Cerebellar cortex (tissue), 1 donor: ENCODE results near the gene IGLL1.

Experiments used
- DNase-seq: peaks from one replicate; pipeline ENCODE4 v3.0.0-alpha.2; 2015; ENCODE audit warnings: low spot score

Gene IGLL1

DNA sequence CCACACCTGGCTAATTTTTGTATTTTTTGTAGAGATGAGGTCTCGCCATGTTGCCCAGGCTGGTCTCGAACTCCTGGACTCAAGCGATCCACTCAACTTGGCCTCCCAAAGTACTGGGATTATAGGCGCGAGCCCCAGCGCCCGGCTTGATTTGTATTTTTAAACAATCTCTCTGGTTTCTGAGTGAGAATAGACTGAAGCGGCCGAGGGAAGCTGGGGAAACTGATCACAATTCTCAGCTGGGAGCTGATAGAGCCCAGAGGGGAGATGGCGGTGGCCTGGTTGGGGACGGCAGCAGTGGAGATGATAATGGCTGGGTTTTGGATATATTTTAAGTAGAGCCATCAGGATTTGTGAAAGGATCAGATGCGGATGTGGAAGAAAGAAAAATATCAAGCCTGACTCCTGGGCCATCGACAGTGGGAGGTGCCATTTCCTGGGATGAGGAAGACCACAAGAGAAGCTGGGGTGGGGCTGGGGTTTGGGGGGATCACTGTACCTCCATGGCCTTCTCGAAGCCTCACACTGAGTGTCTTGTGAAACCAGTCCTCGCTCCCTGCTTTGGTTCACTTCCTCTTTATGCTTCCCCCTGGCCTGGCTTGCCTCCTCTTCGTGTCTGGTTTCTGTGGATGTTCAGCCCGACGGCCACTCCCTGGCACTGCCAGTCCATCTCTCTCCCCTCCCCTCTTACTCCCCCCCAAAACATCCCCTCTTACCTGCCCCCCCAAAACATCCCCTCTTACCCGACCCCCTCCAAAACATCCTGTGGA, 51.9 kb downstream of the IGLL1 start:
- no peak for DNase-seq

DNA sequence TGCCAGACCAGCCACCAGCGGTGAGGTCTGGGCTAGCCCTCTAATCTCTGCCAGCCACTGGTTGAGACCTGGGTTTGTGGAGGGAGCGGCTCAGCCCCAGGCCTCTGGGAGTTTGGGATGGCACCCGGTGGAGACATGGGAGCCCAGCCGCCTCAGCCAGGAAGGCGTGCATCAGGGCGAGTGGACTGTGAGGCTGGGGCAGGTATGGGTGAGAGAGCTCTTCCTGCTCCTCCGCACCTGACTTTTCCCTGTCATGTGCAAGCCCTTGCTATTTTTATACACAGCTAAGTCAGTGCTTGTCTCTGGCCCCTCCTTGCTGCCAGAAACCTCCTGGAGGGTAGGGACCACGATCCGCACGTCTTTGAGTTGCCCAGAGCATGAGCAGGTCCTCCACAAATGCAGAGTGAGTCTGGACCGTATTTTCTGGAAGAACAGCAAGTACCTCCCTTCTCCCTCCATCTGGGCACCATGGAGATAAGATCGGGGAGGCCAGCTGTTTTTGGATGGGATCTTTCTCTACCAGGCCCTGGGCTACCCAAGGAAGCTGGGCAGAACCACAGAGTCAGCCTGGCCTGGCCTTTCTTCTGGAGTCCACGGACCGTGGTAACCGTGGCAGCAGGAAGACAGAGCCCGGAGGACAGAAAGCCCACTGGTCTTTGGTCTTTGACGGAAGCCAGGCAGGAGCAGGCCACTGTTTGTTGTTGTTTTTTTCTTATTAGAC, 53.3 kb downstream of the IGLL1 start:
- no peak for DNase-seq

DNA sequence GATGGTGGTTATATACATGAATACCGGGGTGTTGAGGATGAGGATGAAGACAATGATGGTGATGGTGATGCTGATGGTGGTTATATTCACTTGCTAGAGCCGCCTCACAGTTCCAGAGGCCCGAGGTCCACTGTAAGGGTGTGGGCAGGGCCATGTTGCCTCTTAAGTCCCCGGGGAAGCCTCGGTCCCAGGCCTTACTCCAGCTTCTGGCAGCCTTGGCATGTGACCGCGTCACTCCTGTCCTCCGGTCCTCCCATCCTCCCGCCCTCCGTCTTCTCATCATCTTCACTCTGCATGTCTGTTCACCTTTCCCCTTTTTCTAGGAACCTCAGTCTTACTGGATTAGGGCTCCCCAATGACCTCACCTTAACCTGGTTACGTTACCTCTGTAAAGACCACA, 54.6 kb downstream of the IGLL1 start:
- no peak for DNase-seq

DNA sequence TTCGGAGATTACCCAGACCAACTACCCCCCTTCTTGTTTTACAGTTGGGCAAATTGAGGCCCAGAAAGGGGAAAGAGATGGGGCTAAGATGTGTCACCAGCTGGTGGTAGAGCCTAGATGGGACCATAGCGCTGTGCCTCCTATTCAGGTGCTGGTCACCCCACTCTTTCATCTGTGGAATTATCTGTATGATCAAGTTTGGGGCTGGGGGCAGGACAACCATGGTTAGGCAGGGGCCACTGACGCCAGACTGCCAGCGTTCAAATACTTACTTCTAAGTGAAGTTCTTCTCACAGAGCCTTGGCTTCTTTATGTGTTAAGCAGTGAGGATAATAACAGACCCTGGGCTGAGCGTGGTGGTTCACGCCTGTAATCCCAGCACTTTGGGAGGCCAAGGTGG, 55.9 kb downstream of the IGLL1 start:
- DNase-seq: no peak

DNA sequence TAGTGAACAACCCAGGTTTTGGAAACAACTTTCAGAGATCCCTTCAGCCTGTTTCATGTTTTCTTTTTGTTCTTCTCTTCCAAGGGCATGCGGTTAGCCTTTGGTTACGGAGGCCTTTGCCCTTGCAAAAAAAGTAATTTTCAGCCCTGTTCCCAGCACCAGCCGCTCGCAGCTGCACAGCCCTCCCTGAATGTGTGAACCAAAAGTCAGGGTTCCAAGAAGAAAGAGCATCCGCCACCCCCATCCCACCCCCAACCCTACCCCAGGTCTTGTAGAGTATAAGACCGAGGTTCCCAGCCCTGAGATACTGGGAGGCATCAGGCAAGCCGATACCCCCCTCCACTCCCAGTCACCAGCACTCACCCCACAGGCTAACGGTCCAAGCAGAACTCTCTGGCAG, 56.4 kb downstream of the IGLL1 start:
- DNase-seq: no peak
